ENCODE measurements around the gene NBEAL2. TPM values are rescaled to one million over a fixed set of nuclear protein-coding genes. Genes with fewer than 3 reads are reported as not detected.

The NBEAL2 gene
- total and polyA plus RNA-seq, 2 of the 8 experiments (the other 6 are each of a cell fraction or from before 2014, with no cell fraction given) = 27.3 to 46.9 TPM

DNA sequence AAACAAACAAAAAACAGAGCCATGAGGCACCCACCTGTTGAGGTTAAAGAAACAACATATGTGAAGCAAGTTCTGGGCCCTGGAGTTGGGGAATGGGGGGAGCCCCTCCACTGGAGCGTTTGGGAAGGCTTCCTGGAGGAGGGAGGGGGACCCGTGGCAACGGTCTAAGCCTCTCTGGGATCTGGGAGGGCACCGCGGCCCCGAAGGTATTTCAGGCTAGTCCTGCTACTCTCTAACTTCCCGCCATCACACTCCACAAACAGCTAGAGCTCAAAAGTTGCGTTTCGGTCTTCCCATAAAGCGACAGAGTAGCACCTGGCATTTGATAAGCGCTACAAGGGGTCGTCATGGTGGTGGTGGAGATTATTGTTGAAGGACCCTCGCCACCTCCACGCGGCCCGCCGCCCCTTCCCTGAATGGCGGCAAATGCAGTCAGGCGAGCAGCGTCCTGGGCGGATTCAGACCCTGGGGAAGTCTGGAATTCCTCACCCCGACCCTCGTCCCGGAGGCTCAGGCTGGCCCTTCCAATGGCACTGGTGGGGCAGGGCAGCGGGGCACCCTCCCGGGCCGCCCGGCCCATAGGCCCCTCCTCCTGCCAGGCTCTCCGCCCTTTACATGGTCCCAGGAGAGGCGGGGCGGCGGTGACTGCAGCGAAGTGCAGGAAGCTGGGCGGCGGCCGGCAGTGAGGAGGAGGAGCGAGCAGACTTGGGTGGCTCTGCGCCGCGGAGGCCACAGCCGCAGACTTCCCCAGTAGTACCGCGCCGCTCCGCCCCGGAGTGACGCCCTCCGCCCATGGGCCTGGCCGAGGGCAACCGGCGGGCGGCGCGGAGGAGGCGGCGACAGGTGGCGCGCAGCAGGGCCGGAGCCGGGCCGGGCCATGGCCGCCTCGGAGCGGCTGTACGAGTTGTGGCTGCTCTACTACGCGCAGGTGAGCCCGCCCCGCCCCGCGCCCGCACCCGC, at the start of gene NBEAL2 (continued):
- no peak for TF ChIP-seq CEBPB (IDR thresholded peaks at IDR 0.05; ENCODE audit: low read depth, low read length)
- TF ChIP-seq GABPA (IDR thresholded peaks at IDR 0.05; ENCODE audit: borderline replicate concordance, insufficient read depth, low read length) = peak; percentile 33; the same call in 1 of the 2 replicates
- TF ChIP-seq HDAC2 (IDR thresholded peaks at IDR 0.05; ENCODE audit: borderline replicate concordance in 1 of 2, low read depth in 2 of 2, low read length in 2 of 2) = 0 out of 4 replicates have a peak, but pooled peaks of 1 of the 2 experiments have one; percentile 37
- no peak for TF ChIP-seq NANOG (IDR thresholded peaks at IDR 0.05; ENCODE audit: insufficient read depth, low read depth, low read length, poor library complexity, severe bottlenecking)
- no peak for TF ChIP-seq EZH2 (IDR thresholded peaks at IDR 0.05; ENCODE audit: low read depth, low read length, severe bottlenecking)
- TF ChIP-seq, protein P1, sequence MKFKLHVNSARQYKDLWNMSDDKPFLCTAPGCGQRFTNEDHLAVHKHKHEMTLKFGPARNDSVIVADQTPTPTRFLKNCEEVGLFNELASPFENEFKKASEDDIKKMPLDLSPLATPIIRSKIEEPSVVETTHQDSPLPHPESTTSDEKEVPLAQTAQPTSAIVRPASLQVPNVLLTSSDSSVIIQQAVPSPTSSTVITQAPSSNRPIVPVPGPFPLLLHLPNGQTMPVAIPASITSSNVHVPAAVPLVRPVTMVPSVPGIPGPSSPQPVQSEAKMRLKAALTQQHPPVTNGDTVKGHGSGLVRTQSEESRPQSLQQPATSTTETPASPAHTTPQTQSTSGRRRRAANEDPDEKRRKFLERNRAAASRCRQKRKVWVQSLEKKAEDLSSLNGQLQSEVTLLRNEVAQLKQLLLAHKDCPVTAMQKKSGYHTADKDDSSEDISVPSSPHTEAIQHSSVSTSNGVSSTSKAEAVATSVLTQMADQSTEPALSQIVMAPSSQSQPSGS (IDR thresholded peaks at IDR 0.05; ENCODE audit: low read length) = no peak
- no peak for TF ChIP-seq SIX5 (IDR thresholded peaks at IDR 0.05; ENCODE audit: low read depth, low read length)
- no peak for TF ChIP-seq SIRT6 (IDR thresholded peaks at IDR 0.05; ENCODE audit: low read length)
- TF ChIP-seq PHF8 (conservative IDR thresholded peaks at IDR 0.05; ENCODE audit: low read depth, low read length) = 0 out of 2 replicates have a peak, but pooled peaks have one; percentile 41
- peak; percentile 70; the same call in 1 of the 2 replicates for TF ChIP-seq POLR2AphosphoS5 (IDR thresholded peaks at IDR 0.05; ENCODE audit: low read depth, low read length)
- no peak for TF ChIP-seq KDM5A (IDR thresholded peaks at IDR 0.05; ENCODE audit: low read length)
- no peak for TF ChIP-seq JUND (IDR thresholded peaks at IDR 0.05; ENCODE audit: low read length)
- peak in 1 of 2 experiments; percentile 68; a peak in 1 of 4 replicates for TF ChIP-seq SIN3A (conservative IDR thresholded peaks at IDR 0.05 in 1 of 2, IDR thresholded peaks at IDR 0.05 in 1 of 2; ENCODE audit: low read depth in 1 of 2, low read length in 2 of 2)
- TF ChIP-seq, protein P2, sequence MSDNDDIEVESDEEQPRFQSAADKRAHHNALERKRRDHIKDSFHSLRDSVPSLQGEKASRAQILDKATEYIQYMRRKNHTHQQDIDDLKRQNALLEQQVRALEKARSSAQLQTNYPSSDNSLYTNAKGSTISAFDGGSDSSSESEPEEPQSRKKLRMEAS (IDR thresholded peaks at IDR 0.05) = peak; percentile 90
- no peak for TF ChIP-seq NRF1 (IDR thresholded peaks at IDR 0.05; ENCODE audit: low read depth, low read length)
- TF ChIP-seq YY1 (IDR thresholded peaks at IDR 0.05; ENCODE audit: low read depth, low read length) = peak; percentile 70
- TF ChIP-seq MAFK (IDR thresholded peaks at IDR 0.05; ENCODE audit: low read depth, low read length) = no peak
- TF ChIP-seq CBX8 (IDR thresholded peaks at IDR 0.05; ENCODE audit: borderline replicate concordance, low read depth, low read length) = no peak
- TF ChIP-seq EP300 (IDR thresholded peaks at IDR 0.05; ENCODE audit: borderline replicate concordance in 1 of 2, low read depth in 2 of 2, low read length in 2 of 2) = peak in 1 of 2 experiments; percentile 61; a peak in 1 of 3 replicates
